C4-2B (cell line): Measurements from ENCODE around the gene GABRG3.

Experiments
- CTCF ChIP-seq: fragments of 450-650 bp; conservative IDR thresholded peaks from 2 replicates; pipeline ENCODE4 v1.5.1; 2017; ENCODE audit warnings: mild to moderate bottlenecking
- ZFX ChIP-seq: fragments of 450-650 bp; IDR thresholded peaks from 2 replicates; pipeline ENCODE4 v1.6.1; 2017

DNA sequence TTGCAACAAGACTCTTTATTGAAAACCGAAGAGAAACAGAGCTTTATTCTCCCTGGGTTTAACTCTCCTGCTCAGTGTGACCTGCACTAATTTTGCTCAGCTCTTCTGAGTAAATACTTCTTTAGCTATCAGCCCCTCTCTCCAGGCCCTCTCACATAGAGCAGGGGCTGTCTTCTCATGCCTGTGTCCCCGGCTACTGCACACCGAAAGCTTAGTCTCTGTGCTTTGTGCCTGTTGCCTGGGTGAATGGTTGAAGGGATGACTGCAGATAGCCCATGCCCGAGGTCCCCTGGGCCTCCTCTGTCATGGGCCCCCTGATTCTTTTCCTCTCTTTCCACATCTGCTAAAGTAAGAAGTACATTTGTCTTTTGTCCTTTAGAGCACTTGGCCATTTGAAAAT is 195.9 kb downstream of the GABRG3 start:
- no peak for TF ChIP-seq CTCF
- TF ChIP-seq ZFX = no peak
